Upper lobe of left lung (tissue), 4 donors: ENCODE results near the gene RRAS2.
"Not testable (repeated sequence)": the region's sequence is repeated elsewhere in the genome, so short reads cannot be mapped to it uniquely, and the experiment has no call there.

Experiments used
- CTCF ChIP-seq, 6 experiments: fragments of 450-650 bp in 4 of 6; fragments of 200-600 bp in 2 of 6; sonication (generic) in 2 of 6; IDR thresholded peaks; one replicate each; pipeline ENCODE4 v1.5.1; 2016 to 2019; ENCODE audit warnings: antibody characterized with exemption in 6 of 6
- EP300 ChIP-seq, 4 donors: sonication (generic); formaldehyde crosslinking; IDR thresholded peaks; one replicate each; pipeline ENCODE4 v1.5.1; 2017; ENCODE audit warnings: antibody characterized with exemption in 4 of 4, control low read depth in 2 of 4
- POLR2A ChIP-seq, 4 donors: fragments of 450-650 bp; IDR thresholded peaks; one replicate each; pipeline ENCODE4 v1.5.1; 2016 to 2017; ENCODE audit warnings: antibody characterized with exemption in 4 of 4, mild to moderate bottlenecking in 2 of 4
- POLR2AphosphoS5 ChIP-seq, 2 donors: sonication (generic); formaldehyde crosslinking; IDR thresholded peaks; one replicate each; pipeline ENCODE4 v1.5.1; 2017; ENCODE audit warnings: antibody characterized with exemption in 2 of 2

GRCh38 chr11:14403528-14403927, 44.5 kb upstream of the RRAS2 start:
- not testable (repeated sequence) for TF ChIP-seq CTCF, POLR2AphosphoS5, POLR2A, EP300 (IDR thresholded peaks at IDR 0.05)
